K562 (cell line): ENCODE data around the gene PRR7. TPM values are rescaled to one million over a fixed set of nuclear protein-coding genes. Genes with fewer than 3 reads are reported as not detected.

Experiments
- ATAC-seq: fragments of 200-7000 bp; cut with Tn5 transposase; 3 replicates; pipeline ENCODE4 v1.9.1; 2020; ENCODE audit warnings: moderate library complexity
- BruUV-seq: library from RNA; stranded (reverse); fragments of 400-500 nt; replicated peaks from 2 replicates; lab custom pipeline; 2021; lab: Mats Ljungman, UMichigan
- CTCF ChIA-PET: fragments of 300-600 bp; formaldehyde crosslinking; extraction: SDS; loops from one replicate; lab custom pipeline; 2021; ENCODE audit warnings: low intra/inter-chr PET ratio; lab: Yijun Ruan, JAX
- POLR2A ChIA-PET: fragments of 300-600, 350-650 bp; sonication (Branson Sonifier 250); formaldehyde crosslinking; extraction: SDS; loops from one replicate; lab custom pipeline; 2021; ENCODE audit warnings: antibody characterized with exemption, inconsistent platforms; lab: Yijun Ruan, JAX
- DNase-seq, 4 experiments: peaks; one replicate each; pipeline versions ENCODE4 v3.0.0 to v3.0.0-alpha.2; 2011 to 2018; ENCODE audit warnings: low spot score in 3 of 4, mixed read lengths in 3 of 4; ENCODE audit errors: extremely low read depth in 1 of 4
- FAIRE-seq: peaks from 2 replicates; lab custom pipeline; 2011; peaks lifted over from hg19 to GRCh38; lab: Jason Lieb, UNC
- H2AFZ ChIP-seq: 2 replicates; pipeline ENCODE4 v1.6.0; 2011; ENCODE audit warnings: low read depth, low read length, control low read depth, inconsistent platforms
- H3K27ac ChIP-seq: fragments of 200-600 bp; 3 replicates; pipeline ENCODE4 v1.8.0; 2011; ENCODE audit warnings: low read depth, mild to moderate bottlenecking, control low read depth, inconsistent platforms, low read length, moderate library complexity, mixed read lengths; ENCODE audit errors: extremely low read depth
- H3K27me3 ChIP-seq, 2 experiments: fragments of 300-600 bp in 1 of 2; 2 replicates in 1 of 2; 3 replicates in 1 of 2; pipeline versions ENCODE4 v1.6.0 to v1.8.0; 2011; ENCODE audit warnings: inconsistent platforms in 2 of 2, low read length in 2 of 2, mild to moderate bottlenecking in 1 of 2, mixed read lengths in 1 of 2, moderate library complexity in 1 of 2; ENCODE audit not compliant: control insufficient read depth in 2 of 2, insufficient read depth in 2 of 2
- H3K36me3 ChIP-seq: fragments of 300-600 bp; 3 replicates; pipeline ENCODE4 v1.8.0; 2011; ENCODE audit warnings: mild to moderate bottlenecking, low read length, inconsistent platforms; ENCODE audit not compliant: control insufficient read depth, insufficient read depth
- H3K4me1 ChIP-seq, 2 experiments: fragments of 200-600 bp in 1 of 2; replicated peaks in 1 of 2; 2 replicates in 1 of 2; 3 replicates in 1 of 2; pipeline versions ENCODE4 v1.5.1 to v1.8.0; 2011; ENCODE audit warnings: inconsistent platforms in 2 of 2, low read length in 2 of 2, mild to moderate bottlenecking in 1 of 2, mixed read lengths in 1 of 2, moderate library complexity in 1 of 2; ENCODE audit not compliant: control insufficient read depth in 2 of 2, insufficient read depth in 2 of 2
- H3K4me2 ChIP-seq: 2 replicates; pipeline ENCODE4 v1.6.1; 2011; ENCODE audit warnings: low read length, control low read depth, inconsistent platforms, mixed read lengths; ENCODE audit not compliant: insufficient read depth
- H3K4me3 ChIP-seq: fragments of 200-600 bp; sonication (generic), shearing (Covaris generic); 2 replicates; pipeline ENCODE4 v1.5.1; 2016; ENCODE audit warnings: control low read depth, inconsistent platforms
- H3K79me2 ChIP-seq: fragments of 200-600 bp; 3 replicates; pipeline ENCODE4 v1.8.0; 2011; ENCODE audit warnings: low read length, inconsistent platforms; ENCODE audit not compliant: control insufficient read depth, insufficient read depth
- H3K9ac ChIP-seq, 2 experiments: 2 replicates each; pipeline versions ENCODE4 v1.6.0 to v1.6.1; 2011; ENCODE audit warnings: low read depth in 2 of 2, low read length in 2 of 2, control low read depth in 1 of 2, inconsistent platforms in 1 of 2, mild to moderate bottlenecking in 1 of 2, mixed read lengths in 1 of 2; ENCODE audit not compliant: insufficient read depth in 1 of 2
- H3K9me1 ChIP-seq: one replicate; pipeline ENCODE4 v1.6.0; 2011; ENCODE audit warnings: inconsistent platforms, mild to moderate bottlenecking, low read length, moderate library complexity; ENCODE audit not compliant: control insufficient read depth, insufficient read depth
- H3K9me3 ChIP-seq: replicated peaks from 2 replicates; pipeline ENCODE4 v1.5.1; 2011; ENCODE audit warnings: low read depth, low read length, inconsistent platforms; ENCODE audit not compliant: control insufficient read depth, insufficient read depth
- H4K20me1 ChIP-seq: replicated peaks from 2 replicates; pipeline ENCODE4 v1.6.1; 2011; ENCODE audit warnings: low read length, inconsistent platforms, mixed read lengths; ENCODE audit not compliant: control insufficient read depth, insufficient read depth
- CBFB ChIP-seq: sonication (generic); formaldehyde crosslinking; IDR thresholded peaks from 2 replicates; pipeline ENCODE4 v1.4.0; 2020; ENCODE audit warnings: mild to moderate bottlenecking, missing genetic modification reagents
- COPS2 ChIP-seq: fragments of 450-650 bp; conservative IDR thresholded peaks from 2 replicates; pipeline ENCODE4 v1.6.1; 2016; ENCODE audit warnings: mild to moderate bottlenecking, moderate library complexity
- CREB3L1 ChIP-seq: fragments of 450-650 bp; IDR thresholded peaks from 2 replicates; pipeline ENCODE4 v1.6.1; 2014; ENCODE audit warnings: low read depth, mild to moderate bottlenecking, moderate library complexity, borderline replicate concordance
- DNMT1 ChIP-seq: fragments of 450-650 bp; IDR thresholded peaks from 2 replicates; pipeline ENCODE4 v1.6.1; 2016; ENCODE audit warnings: antibody characterized with exemption, mild to moderate bottlenecking
- ELF4 ChIP-seq: fragments of 450-650 bp; formaldehyde crosslinking; IDR thresholded peaks from 2 replicates; pipeline ENCODE4 v1.4.0; 2022; ENCODE audit warnings: missing genetic modification characterization
- FIP1L1 ChIP-seq: fragments of 200-400 bp; formaldehyde crosslinking; IDR thresholded peaks from 2 replicates; pipeline ENCODE4 v1.6.1; 2018; ENCODE audit warnings: mild to moderate bottlenecking, low read depth, low read length; ENCODE audit not compliant: poor library complexity, severe bottlenecking
- KDM1A ChIP-seq, 2 experiments: fragments of 450-650 bp; IDR thresholded peaks; 2 replicates each; pipeline ENCODE4 v1.6.1; 2016; ENCODE audit warnings: mild to moderate bottlenecking in 2 of 2
- MTA3 ChIP-seq: fragments of 450-650 bp; formaldehyde crosslinking; IDR thresholded peaks from 2 replicates; pipeline ENCODE4 v1.6.1; 2017; ENCODE audit warnings: mild to moderate bottlenecking, borderline replicate concordance
- NONO ChIP-seq, 2 experiments: fragments of 200-400 bp in 1 of 2; fragments of 450-650 bp in 1 of 2; formaldehyde crosslinking in 1 of 2; IDR thresholded peaks; 2 replicates each; pipeline ENCODE4 v1.6.1; 2017; ENCODE audit warnings: low read depth in 2 of 2, mild to moderate bottlenecking in 2 of 2, moderate library complexity in 2 of 2, low read length in 1 of 2
- POLR2G ChIP-seq: fragments of 200-400 bp; formaldehyde crosslinking; IDR thresholded peaks from 2 replicates; pipeline ENCODE4 v1.6.1; 2017; ENCODE audit warnings: low read depth, mild to moderate bottlenecking, antibody characterized with exemption, low read length, moderate library complexity
- RCOR1 ChIP-seq, 2 experiments: IDR thresholded peaks; 2 replicates each; pipeline ENCODE4 v1.6.1; 2012; ENCODE audit warnings: low read depth in 2 of 2, low read length in 2 of 2, borderline replicate concordance in 1 of 2, improper control_type of control experiment in 1 of 2
- WGBS: fragments of 100-300 bp; shearing (Covaris generic); methylation state at CpG from one replicate; pipeline ENCODE4 v1.1.6; 2016; ENCODE audit warnings: low coverage, mixed read lengths; ENCODE audit not compliant: insufficient coverage; ENCODE audit errors: missing lambda C conversion rate; 5-methylcytosine and 5-hydroxymethylcytosine counted together
- in situ Hi-C: fragments of 300-500 bp; cut with MboI; formaldehyde crosslinking; loops from 4 replicates; pipeline ENCODE4 v1.15.0; 2018; ENCODE audit warnings: inconsistent platforms, mixed read lengths
- intact Hi-C: fragments of 100-400 bp; cut with micrococcal nuclease; formaldehyde crosslinking; loops from 2 replicates; pipeline ENCODE4 v1.14.2; 2022
- polyA plus RNA-seq, 8 experiments: library from polyadenylated mRNA; depleted of rRNA in 4 of 8; stranded (reverse) in 5 of 8; unstranded in 3 of 8; fragments of >200 nt; fragmentation: Nextera tagmentation in 2 of 8; fragmentation: Illumina TruSeq in 1 of 8; extraction: Ambion mirVana in 2 of 8; extraction: Trizol in 1 of 8; gene quantifications; 2 replicates each; pipeline versions ENCODE4 v1.2.1 to v1.2.3, GENCODE V29; 2011 to 2014; ENCODE audit warnings: inconsistent platforms in 1 of 8, missing spikeins in 1 of 8
- total RNA-seq, 7 experiments: library from RNA; depleted of rRNA in 6 of 7; stranded (reverse); fragments of >200 nt in 6 of 7; fragmentation: Illumina TruSeq in 2 of 7; extraction: Trizol in 2 of 7; gene quantifications; 2 replicates each; pipeline versions ENCODE4 v1.2.1 to v1.2.3, GENCODE V29; 2011 to 2021; ENCODE audit warnings: low replicate concordance in 1 of 7
- TF ChIP-seq, protein P1 (sequence below): fragments of 250-450 bp; sonication (Bioruptor Pico); IDR thresholded peaks from 2 replicates; pipeline ENCODE4 v1.4.0; 2020; ENCODE audit warnings: mild to moderate bottlenecking, moderate library complexity, borderline replicate concordance
- TF ChIP-seq, protein P2 (sequence below): fragments of 450-650 bp; IDR thresholded peaks from 2 replicates; pipeline ENCODE4 v1.7.1; 2018; ENCODE audit warnings: mild to moderate bottlenecking, low read depth; ENCODE audit not compliant: partially characterized antibody

The PRR7 gene
- total and polyA plus RNA-seq, 9 of the 15 experiments (the other 6 are each of a cell fraction or from before 2014, with no cell fraction given): 0.80 to 11.3 (median 10.4) TPM; not detected in 4

DNA sequence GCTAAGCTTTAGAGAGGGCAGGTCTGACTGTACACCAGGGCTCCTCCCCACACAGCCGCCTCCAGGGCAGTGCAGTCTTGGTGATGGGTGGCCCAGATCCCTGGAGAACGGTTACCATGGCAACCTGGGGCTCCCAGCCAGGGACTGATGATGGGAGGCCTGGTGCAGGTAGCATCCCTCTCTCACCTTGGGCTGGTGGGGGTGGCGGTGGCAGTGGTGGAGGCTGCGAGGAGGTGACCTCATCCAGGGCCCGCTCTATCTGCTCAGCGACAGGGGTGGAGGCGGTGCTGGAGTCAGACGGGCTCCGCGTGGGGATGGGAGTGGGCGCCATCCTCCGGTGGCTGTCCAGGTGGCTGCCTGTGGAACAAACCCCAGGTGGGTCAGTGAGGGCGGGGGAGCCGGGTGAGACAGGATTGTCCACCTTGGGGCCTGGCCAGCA lies 12.3 kb downstream of the PRR7 start:
- no peak for FAIRE-seq
- Histone ChIP-seq H3K4me1 (peaks cover 8 to 70% of the 10 kb centered on the region in 2 experiments), H3K79me2 (peaks cover 10% of the 10 kb centered on the region; the same call in 2 of the 3 replicates), H2AFZ (no peak overlapping the region), H3K27ac (no peak overlapping the region), H4K20me1 (peaks cover 8% of the 10 kb centered on the region), H3K9ac (no peak overlapping the region), H3K4me2 (no peak overlapping the region), H3K36me3 (peaks cover 48% of the 10 kb centered on the region; the same call in 1 of the 3 replicates), H3K9me1 (peaks cover 3% of the 10 kb centered on the region), H3K27me3 (no peaks in the 10 kb centered on the region), H3K9me3 (no peaks in the 10 kb centered on the region), H3K4me3 (no peak overlapping the region)
- intact Hi-C loops: no loop called here
- in situ Hi-C loops: loop anchor here (10.0 kb wide), 1 partner anchor 344 kb away; no protein-coding TSS in a partner anchor
- ChIA-PET POLR2A (no interaction called here), CTCF (no interaction called here)
- WGBS: 90% methylated on average over 11 of the region's 14 CpGs
- BruUV-seq: no TSS peak
- no peak for ATAC-seq
- peak in 3 of 4 experiments; percentile 38 to 48 (median 41) for DNase-seq
- TF ChIP-seq DNMT1: no peak
- TF ChIP-seq CBFB (CRISPR knock-in tag): no peak
- TF ChIP-seq CREB3L1: no peak
- no peak for TF ChIP-seq COPS2
- TF ChIP-seq, protein P1, sequence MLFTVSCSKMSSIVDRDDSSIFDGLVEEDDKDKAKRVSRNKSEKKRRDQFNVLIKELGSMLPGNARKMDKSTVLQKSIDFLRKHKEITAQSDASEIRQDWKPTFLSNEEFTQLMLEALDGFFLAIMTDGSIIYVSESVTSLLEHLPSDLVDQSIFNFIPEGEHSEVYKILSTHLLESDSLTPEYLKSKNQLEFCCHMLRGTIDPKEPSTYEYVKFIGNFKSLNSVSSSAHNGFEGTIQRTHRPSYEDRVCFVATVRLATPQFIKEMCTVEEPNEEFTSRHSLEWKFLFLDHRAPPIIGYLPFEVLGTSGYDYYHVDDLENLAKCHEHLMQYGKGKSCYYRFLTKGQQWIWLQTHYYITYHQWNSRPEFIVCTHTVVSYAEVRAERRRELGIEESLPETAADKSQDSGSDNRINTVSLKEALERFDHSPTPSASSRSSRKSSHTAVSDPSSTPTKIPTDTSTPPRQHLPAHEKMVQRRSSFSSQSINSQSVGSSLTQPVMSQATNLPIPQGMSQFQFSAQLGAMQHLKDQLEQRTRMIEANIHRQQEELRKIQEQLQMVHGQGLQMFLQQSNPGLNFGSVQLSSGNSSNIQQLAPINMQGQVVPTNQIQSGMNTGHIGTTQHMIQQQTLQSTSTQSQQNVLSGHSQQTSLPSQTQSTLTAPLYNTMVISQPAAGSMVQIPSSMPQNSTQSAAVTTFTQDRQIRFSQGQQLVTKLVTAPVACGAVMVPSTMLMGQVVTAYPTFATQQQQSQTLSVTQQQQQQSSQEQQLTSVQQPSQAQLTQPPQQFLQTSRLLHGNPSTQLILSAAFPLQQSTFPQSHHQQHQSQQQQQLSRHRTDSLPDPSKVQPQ (CRISPR knock-in tag): no peak
- TF ChIP-seq NONO (IDR thresholded peaks at IDR 0.05; ENCODE audit: low read depth in 2 of 2, low read length in 1 of 2): no peak
- TF ChIP-seq ELF4 (CRISPR knock-in tag): no peak
- TF ChIP-seq FIP1L1: no peak
- TF ChIP-seq POLR2G: peak; percentile 46; the same call in 1 of the 2 replicates
- TF ChIP-seq RCOR1 (IDR thresholded peaks at IDR 0.05; ENCODE audit: borderline replicate concordance in 1 of 2, low read depth in 2 of 2, low read length in 2 of 2): 0 out of 4 replicates have a peak, but pooled peaks of 1 of the 2 experiments have one; percentile 35
- peak in 1 of 2 experiments; percentile 49; a peak in 1 of 4 replicates for TF ChIP-seq KDM1A (IDR thresholded peaks at IDR 0.05)
- TF ChIP-seq, protein P2, sequence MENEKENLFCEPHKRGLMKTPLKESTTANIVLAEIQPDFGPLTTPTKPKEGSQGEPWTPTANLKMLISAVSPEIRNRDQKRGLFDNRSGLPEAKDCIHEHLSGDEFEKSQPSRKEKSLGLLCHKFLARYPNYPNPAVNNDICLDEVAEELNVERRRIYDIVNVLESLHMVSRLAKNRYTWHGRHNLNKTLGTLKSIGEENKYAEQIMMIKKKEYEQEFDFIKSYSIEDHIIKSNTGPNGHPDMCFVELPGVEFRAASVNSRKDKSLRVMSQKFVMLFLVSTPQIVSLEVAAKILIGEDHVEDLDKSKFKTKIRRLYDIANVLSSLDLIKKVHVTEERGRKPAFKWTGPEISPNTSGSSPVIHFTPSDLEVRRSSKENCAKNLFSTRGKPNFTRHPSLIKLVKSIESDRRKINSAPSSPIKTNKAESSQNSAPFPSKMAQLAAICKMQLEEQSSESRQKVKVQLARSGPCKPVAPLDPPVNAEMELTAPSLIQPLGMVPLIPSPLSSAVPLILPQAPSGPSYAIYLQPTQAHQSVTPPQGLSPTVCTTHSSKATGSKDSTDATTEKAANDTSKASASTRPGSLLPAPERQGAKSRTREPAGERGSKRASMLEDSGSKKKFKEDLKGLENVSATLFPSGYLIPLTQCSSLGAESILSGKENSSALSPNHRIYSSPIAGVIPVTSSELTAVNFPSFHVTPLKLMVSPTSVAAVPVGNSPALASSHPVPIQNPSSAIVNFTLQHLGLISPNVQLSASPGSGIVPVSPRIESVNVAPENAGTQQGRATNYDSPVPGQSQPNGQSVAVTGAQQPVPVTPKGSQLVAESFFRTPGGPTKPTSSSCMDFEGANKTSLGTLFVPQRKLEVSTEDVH: no peak
- no peak for TF ChIP-seq MTA3
